GM18870 (cell line): ENCODE results near the gene MICOS13.

ENCODE experiments used
- ATAC-seq: cut with Tn5 transposase; IDR thresholded peaks from one replicate; pipeline ENCODE4 v1.9.1; 2021; ENCODE audit warnings: moderate library complexity; ENCODE audit not compliant: unreplicated experiment

MICOS13 gene

DNA sequence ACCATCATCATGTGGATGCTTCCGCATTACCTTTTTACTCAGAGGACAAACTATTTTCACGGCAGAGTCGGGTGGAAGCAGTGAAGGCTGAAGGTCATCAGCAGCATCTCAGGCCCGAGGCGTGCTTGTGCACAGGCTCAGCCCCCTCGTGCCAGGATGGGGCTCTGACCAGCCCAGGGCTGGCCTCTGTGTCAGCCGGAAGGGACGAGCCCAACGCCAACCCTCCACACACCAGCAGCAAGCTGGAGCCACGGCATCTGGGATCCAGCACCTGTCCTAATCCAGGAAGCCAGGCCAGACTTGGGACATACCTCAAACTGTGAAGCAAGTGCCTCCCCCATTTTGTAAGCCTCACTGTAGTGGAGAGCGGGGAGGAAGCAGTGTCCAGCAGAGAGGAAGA, 11.1 kb downstream of the MICOS13 start:
- ATAC-seq = no peak

DNA sequence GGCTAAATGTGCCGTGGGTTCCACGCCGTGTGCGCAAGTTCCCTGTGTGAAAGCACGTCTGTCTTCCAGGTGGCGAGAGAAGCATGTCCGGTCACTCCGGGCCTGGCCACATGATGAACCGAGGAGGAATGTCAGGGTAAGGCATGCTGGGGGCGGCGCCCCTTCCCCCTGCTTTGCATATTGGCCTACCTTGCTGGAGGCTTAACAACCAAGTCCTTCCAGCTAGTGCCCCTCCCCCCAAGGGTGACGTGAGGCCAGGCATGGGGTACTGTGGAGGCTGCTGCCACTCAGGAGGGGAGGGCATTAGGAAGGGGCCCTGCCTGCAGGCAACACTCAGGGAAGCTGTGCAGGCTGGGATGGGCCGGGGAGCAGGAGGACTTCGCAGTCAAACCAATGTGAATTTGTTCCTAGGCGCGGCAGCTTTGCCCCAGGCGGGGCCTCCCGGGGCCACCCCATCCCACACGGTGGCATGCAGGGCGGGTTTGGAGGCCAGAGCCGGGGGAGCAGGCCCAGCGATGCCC, 12.5 kb downstream of the MICOS13 start:
- ATAC-seq = no peak

DNA sequence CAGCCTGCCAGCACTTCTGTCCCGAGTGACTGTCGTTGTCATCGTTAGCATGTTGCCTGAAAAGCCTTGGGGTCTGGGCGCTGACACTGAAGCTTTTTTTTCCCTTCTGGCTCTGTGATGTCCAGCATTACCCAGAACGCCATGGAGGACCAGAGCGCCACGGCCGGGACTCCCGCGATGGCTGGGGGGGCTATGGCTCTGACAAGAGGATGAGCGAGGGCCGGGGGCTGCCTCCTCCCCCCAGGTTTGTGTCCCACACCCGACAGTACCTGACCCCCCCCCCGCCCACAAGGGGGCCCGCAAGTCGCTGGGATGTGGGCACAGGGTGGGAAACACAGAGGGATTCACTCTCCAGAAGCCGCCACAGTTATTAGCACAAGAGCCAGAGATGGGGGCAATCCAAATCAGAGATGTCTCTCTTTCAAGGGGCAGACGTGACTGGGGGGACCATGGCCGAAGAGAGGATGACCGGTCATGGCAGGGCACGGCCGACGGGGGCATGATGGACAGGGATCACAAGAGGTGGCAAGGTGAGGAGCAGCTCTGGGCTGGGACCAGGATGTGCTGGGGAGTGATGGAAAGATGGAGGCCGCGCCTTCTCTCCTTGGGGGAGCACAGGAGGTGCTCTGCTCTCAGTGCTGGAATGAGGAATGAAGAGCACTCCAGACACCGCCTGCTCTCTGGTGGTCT, 13.2 kb downstream of the MICOS13 start:
- no peak for ATAC-seq

DNA sequence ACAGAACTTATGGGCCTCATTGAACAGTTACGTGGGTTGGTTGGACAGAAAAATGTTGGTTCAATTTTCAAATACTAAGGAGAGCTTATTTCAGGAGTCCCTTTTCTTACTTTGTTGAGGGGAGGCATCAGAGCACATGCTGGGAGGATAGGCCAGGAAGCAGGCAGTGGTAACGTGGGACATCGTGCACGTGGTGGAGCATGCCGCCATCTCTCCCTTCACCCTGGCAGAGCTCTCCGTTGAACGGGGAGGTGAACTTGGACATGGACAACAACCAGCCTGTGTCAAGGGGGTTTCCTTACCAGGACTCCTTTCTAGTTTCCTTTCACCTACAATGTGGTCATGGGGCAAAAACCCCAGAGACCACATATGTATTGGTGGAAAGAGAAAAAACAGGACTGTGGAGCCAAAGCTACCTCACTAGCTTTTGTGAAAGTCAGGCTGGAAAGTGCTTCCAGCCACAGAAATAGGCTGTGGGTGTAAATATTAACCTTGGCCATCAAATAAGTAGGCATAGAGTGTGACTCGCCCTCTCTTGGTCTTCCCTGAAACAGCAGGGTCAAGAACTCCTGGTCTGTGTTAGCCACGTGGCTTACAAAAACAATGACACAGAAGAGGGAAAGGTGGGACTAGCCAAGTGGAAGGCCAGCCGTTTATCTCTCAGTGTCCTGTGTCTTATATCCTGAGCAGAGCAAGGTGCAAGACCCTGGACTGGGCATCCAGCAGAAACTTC, 14.4 kb downstream of the MICOS13 start:
- ATAC-seq = no peak

DNA sequence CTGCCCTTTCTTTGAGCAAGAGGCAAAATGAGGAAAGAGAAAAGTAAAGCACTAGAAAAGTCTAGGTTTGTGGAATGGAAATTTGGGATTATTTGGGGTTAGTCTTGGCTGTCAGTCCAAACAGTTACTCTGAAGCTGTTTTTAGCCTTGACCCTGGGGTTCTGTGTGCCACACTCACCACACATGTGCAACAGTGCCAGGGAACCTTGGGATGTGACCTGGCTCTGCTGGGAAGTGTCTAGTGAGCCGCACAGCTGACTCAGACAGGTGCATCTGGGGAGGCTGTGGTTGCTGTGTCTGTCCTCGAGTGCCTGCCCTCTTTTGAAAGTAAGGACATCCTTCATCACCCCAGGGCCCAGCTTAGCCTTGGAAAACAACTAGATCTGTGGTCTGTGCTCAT, 15.8 kb downstream of the MICOS13 start:
- no peak for ATAC-seq

DNA sequence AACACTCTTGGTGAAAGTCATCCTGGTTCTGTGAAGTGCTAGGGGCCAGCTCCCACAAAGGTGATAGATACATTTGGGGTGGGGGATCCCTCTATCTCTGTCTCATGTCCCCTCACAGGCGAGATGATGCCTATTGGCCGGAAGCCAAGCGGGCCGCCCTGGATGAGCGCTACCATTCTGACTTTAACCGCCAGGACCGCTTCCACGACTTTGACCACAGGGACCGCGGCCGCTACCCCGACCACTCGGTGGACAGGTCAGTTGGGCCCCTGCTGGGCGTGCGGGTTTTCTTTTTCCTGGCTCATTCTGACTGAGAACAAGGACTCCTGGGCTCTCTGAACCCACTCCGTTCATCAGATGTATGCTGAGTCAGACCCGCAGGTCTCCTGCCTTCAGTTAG, 16.4 kb downstream of the MICOS13 start:
- no peak for ATAC-seq

DNA sequence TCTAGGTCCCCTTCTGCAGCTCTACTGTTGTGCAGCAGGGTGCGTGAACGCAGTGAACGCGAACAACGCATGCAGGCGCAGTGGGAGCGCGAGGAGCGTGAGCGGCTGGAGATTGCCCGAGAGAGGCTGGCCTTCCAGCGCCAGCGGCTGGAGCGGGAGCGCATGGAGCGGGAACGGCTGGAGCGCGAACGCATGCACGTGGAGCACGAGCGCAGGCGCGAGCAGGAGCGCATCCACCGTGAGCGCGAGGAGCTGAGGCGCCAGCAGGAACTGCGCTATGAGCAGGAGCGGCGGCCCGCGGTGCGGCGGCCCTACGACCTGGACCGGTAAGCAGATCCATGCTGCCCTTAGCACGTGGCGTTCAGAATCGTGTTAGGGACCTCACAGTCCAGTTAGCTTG, 18.8 kb downstream of the MICOS13 start:
- ATAC-seq = no peak

DNA sequence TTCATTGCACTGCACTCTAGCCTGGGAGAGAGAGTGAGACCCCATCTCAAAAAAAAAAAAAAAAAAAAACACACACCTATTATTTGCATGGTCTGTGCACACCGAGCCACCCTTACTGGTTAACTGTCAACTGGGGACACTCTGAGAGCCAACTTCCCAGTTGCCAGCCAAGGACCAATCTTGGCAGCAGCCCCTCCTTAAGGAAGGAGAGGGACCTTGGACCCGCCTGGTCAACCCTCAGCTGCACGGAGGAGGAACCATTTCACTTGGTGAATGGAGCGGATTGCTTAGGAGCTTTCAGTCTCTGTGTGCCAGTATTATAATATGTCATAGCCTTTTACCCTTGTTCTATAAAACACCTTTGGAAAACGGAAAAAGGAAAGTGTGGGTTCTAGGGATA, 24.9 kb downstream of the MICOS13 start:
- ATAC-seq = no peak

DNA sequence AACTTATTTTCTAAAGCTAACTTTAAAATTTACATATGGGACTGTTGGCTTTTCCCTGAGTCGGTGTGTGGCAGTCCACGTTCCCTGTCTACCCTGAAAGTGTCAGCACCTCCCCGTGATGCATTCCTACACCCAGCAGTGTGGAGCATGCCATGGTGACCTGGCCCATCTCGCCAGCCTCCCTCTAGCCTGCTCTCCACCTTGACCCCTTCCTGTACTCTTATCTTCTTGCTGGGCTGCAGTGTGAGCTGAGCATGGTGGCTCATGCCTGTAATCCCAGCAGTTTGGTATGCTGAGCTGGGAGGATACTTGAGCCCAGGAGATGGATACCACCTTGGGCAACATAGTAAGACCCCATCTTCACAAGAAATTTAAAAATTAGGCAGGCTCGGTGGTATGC, 25.4 kb downstream of the MICOS13 start:
- ATAC-seq = no peak

DNA sequence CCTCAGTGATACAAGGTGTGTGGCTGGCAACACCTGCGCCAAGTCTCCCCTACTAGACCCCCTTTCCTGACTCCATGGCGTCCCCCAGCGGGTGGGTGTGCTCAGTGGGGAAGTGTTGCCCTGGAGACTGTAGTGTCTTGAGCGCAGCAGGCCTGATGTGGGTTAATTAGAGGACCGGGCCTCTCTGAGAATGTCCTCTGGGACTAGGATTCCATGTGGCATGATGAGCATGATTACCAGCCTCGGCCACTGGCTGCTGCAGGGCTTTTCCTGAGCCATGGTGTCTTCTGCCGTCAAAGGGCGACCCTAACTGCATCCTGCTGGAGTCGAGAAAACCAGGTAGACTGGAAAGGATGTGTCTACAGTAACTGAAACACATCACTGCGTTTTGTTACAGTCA, 28.1 kb downstream of the MICOS13 start:
- no peak for ATAC-seq

DNA sequence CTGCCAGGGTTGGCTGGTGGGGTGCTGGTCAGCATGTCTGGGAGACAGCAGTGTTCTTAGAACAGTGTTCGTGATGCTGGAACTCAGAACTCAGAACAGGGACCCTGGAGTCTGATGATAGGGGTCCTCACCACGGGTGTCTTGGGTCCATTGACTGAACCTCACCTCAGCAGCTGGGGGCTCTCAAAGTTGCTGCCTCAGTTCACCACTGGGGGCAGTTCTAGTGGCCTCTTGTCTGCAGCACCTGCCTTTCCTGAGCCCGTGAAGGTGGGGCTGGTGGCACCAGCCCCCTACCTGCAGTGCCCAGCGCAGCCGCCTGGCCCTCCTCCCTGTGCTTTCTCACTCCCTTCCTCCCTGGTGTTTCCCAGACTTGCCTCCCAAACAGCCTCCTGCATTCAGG, 29.0 kb downstream of the MICOS13 start:
- no peak for ATAC-seq

DNA sequence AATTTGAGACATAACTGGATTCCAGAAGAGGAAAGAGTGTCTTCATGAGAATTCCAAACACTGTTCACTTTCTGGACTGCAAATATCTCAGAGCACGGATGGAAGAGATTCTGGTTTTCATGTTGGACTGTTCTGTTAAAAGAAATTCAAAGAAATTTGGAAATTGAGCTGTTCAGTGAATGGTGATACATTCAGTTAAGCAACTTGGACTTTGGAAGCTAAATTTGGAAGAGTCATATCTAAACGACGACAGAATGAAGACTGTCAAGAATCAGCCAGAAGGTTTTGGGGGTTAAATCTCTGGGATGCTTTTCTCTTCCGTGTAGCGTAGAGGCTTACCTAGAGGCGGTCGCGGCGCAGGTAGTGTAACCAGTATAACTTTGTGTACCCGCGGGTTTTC, 31.9 kb downstream of the MICOS13 start:
- ATAC-seq = no peak

DNA sequence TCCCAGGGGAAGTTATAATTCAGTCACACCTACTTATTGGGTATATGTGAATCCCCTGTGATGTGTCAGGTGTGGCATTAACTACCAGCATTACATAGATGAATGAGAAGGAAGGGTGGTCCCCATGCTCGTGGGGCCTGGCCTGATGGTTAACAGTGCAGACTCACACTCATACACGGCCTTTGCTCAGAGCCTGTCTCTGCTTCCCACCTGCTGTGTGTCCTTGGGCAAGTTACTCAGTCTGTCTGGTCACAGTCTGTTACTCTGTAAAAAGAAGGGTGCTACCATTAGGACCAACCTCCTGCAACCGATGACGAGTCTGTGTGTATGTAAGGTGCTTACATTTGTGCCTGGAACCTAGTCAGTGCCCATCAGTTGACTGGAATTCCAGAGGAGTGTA, 33.6 kb downstream of the MICOS13 start:
- no peak for ATAC-seq

DNA sequence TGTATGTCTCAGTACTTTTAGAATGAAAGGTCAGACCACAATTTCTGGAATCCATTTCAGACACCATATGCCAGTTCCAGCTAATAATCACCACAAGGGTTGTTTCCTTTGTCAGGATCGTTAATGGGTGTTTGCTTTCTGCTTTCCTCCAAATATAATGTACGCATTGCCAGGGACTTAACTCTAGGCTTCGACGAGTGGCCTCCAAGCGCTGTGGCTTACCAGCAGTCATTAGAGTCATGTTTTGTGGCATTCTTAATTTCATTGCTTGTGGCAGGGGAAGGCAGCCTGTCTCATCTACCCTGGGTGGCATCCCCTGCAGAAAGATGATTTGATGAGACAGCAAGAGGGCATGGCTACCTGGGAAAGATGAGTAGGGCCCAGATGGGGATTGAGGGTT, 34.9 kb downstream of the MICOS13 start:
- no peak for ATAC-seq

DNA sequence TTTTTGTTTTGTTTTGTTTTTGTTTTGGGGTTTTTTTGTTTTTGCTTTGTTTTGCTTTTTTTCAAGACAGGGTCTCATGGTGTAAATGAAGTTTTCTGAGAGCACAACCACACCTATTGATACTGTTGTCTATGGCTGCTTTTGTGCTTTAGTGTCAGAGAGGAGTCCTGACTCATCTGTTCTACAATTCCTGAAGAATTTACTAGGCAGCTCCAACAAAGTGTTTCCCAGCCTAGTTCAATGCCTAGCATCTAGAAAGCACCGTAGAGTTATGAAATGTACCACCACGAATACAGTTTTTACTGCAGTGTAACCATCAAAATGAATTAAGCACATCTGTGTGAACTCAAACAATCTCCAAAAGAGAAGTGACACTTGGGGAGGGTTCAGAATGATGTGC, 36.3 kb downstream of the MICOS13 start:
- ATAC-seq = no peak

DNA sequence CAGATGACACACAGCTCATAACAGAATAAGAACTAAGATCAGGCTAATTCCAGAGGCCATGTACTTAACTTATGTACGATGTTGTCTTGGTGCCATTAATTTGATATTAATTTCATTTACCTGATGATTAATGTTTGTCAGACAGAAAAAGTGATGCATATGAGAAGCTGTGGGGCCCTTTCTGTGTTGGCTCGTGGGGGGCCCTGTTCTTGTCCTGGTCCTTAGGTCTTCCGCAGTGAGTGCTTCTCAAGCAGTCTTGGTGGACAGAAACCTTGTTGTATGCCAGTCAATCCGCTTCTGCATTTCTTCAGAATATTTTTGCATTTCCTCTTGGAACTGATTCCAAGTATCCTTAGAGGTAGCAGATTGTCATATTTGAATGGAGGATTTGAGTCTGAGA, 37.3 kb downstream of the MICOS13 start:
- ATAC-seq = no peak

DNA sequence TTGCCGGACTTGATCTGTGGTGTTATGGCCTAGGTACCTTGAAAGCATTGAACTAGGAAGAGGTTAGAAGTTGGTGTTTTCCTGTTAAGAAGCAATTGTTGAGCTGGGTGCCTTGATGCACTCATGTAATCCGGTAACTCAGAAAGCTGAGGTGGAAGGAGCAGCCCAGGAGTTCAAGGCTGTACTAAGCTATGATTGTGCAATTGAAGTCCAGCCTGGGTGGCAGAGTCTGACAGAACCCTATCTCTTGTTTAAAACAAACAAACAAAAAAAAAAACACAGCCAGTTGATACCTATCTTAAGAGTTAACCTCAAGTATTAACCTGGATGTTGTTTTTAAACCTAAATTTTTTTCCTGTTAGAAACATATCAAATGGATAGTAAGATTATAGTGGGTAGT, 38.1 kb downstream of the MICOS13 start:
- no peak for ATAC-seq

DNA sequence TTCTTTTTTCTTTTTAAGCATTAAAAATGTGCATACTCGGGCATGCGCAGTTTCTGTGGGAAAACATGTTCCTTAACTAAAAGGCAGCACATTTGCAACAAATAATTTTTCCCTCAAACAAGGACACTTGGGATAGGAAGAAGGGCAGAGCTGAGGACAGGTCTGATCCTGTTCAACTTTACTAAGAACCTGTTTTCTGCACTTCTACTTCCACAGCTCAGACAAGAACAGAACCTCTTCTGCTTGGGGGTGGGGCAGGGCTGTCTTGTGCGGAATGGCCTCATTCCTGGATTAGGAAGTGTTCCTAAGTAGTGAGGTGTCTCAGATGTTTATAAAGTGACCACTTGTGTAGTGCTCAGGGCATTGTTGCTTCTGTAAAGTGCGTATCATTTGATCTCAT, 39.1 kb downstream of the MICOS13 start:
- no peak for ATAC-seq

DNA sequence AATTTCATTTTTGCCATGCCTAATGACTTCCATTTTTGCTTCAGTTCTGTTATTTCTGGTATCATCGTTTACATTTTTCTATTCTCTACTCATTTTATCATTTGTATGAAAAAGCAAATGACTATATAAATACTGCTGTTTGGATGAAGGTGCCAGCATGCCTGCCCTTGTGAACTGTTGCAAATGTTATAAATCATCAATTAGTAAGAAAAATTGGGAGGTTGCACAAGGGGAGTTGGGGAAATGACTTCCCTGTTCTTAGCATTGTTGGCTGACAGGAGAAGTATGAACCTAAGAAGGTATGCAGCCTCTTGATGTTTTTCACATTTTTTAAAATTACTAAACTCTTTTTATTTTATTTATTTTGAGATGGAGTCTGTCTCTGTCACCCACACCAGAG, 42.3 kb downstream of the MICOS13 start:
- no peak for ATAC-seq

DNA sequence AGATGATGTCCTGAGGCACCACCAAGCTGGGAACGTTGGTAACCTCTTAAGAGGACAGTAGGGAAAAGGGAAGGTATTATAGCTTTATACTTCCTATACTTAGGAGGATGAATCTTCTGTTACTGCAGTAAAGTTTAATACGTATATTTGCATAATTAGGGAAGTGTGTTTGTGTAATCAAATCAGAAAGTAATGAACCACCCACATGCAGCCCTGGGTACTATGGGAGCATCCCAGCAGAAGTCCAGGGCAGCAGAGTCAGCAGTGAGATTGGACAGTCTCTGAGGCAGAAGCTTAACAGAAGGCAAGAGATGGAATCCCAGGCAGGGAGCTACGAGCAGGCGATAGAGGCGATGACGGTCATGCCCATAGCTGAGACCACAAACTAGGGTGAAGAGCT, 44.9 kb downstream of the MICOS13 start:
- ATAC-seq = no peak

DNA sequence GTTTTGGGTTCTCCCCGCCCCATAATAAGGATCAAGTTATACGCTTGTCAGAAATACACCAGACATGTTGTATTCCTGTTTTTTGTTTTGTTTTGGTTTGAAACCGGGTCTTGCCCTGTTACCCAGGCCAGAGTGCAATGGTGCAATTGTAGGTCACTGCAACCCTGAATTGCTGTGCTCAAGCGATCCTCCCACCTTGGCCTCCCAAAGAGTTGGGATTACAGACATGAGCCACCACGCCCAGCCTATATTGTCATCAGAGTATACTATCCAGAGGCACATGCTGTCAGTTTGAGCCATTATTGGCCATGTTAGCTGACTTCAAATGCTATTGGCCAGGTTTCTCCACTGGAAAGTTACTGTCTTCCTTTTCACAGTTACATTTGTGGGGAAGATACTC, 47.7 kb downstream of the MICOS13 start:
- no peak for ATAC-seq

DNA sequence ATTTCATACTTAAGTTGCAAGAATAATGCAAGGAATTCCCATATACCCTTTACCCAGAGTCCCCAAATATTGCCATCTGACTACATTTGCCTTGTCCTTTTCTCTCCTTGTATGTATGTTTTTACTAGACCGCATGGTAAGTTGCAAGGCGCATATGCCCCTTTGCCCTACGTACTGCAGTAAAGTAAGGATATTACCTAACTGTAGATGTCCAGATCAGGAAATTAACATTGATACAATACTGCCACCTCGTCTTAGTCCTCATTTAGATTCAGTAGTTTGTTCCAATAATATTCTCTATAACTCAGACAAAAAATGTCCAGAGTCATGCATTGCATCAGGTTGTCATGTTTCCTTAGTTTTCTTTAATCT, 48.1 kb downstream of the MICOS13 start:
- no peak for ATAC-seq
